ENCODE results near the gene FN3K. TPM values are rescaled to one million over a fixed set of nuclear protein-coding genes. Genes with fewer than 3 reads are reported as not detected.

FN3K gene
- total RNA-seq, 1 donor from 2014 or later, result 5.9 TPM

DNA sequence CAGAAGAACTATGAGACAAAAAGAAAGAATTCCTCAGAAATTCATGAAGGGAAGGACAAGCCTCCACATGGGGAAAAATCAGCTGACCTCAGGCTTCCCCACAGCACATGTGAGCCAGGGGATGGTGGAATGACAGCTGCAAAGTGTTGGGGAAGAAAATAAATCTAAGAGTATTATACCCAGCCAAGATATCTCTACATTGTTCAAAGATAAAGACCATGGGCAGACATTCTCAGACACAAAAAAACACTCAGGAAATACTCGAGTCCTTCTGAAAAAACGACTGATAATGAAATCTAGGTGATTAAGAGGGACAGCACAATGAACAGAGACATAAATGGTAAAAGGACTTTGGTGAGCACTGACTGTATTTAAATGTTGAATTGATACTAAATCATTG, 40.8 kb upstream of the FN3K start:
- no peaks in the 10 kb centered on the region for H3K9me3 ChIP-seq
- H3K27ac ChIP-seq, result no peak overlapping the region
- no peak overlapping the region for H3K4me3 ChIP-seq
- no peaks in the 10 kb centered on the region for H3K27me3 ChIP-seq
- H3K4me1 ChIP-seq, result peaks cover 21% of the 10 kb centered on the region
- intact Hi-C loops (cut with DNase I), result no loop called here
- no peak for TF ChIP-seq POLR2AphosphoS5 (IDR thresholded peaks at IDR 0.05; ENCODE audit: insufficient read depth in 1 of 2, low read depth in 1 of 2)
- TF ChIP-seq POLR2A (IDR thresholded peaks at IDR 0.05), result no peak
- TF ChIP-seq, protein P1, sequence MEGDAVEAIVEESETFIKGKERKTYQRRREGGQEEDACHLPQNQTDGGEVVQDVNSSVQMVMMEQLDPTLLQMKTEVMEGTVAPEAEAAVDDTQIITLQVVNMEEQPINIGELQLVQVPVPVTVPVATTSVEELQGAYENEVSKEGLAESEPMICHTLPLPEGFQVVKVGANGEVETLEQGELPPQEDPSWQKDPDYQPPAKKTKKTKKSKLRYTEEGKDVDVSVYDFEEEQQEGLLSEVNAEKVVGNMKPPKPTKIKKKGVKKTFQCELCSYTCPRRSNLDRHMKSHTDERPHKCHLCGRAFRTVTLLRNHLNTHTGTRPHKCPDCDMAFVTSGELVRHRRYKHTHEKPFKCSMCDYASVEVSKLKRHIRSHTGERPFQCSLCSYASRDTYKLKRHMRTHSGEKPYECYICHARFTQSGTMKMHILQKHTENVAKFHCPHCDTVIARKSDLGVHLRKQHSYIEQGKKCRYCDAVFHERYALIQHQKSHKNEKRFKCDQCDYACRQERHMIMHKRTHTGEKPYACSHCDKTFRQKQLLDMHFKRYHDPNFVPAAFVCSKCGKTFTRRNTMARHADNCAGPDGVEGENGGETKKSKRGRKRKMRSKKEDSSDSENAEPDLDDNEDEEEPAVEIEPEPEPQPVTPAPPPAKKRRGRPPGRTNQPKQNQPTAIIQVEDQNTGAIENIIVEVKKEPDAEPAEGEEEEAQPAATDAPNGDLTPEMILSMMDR (IDR thresholded peaks at IDR 0.05), result no peak
- DNase-seq (ENCODE audit: extremely low spot score in 2 of 2), result no peak
- H3K36me3 ChIP-seq, result no peaks in the 10 kb centered on the region

DNA sequence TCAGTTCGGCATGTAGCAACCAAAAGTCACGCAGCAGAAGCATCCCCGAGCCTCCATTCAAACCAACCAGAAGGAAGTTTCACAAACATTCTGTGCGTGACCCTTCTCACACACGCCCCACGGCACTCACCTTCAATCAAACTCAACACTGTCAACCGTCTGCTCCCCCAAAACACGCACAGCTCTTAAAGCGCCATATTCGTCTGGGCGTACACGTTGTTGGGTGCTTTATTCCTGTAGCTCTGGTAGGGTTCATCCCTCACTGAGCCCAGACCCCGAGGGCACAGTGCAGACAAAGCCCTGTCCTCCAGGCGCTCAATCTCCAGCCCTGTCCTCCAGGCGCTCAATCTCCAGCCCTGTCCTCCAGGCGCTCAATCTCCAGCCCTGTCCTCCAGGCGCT, 39.2 kb upstream of the FN3K start:
- peaks cover 22% of the 10 kb centered on the region for H3K4me1 ChIP-seq
- H3K4me3 ChIP-seq, result no peak overlapping the region
- TF ChIP-seq, protein P1 (IDR thresholded peaks at IDR 0.05), result no peak
- TF ChIP-seq POLR2A (IDR thresholded peaks at IDR 0.05) (no peak), POLR2AphosphoS5 (IDR thresholded peaks at IDR 0.05; ENCODE audit: insufficient read depth in 1 of 2, low read depth in 1 of 2) (no peak)
- intact Hi-C loops (cut with DNase I), result no loop called here
- H3K27ac ChIP-seq, result no peak overlapping the region
- no peak for DNase-seq (ENCODE audit: extremely low spot score in 2 of 2)
- no peaks in the 10 kb centered on the region for H3K27me3 ChIP-seq
- no peaks in the 10 kb centered on the region for H3K9me3 ChIP-seq
- no peaks in the 10 kb centered on the region for H3K36me3 ChIP-seq

- H3K27ac ChIP-seq, result no peak overlapping the region
- no peak for DNase-seq (ENCODE audit: extremely low spot score in 2 of 2)
- H3K27me3 ChIP-seq, result no peaks in the 10 kb centered on the region
- intact Hi-C loops (cut with DNase I), result no loop called here
- H3K4me3 ChIP-seq, result peak overlapping the region; percentile 81 to 86
- no peaks in the 10 kb centered on the region for H3K36me3 ChIP-seq
- H3K4me1 ChIP-seq, result peaks cover 23% of the 10 kb centered on the region
- H3K9me3 ChIP-seq, result no peaks in the 10 kb centered on the region
- TF ChIP-seq POLR2AphosphoS5 (IDR thresholded peaks at IDR 0.05; ENCODE audit: insufficient read depth in 1 of 2, low read depth in 1 of 2) (no peak), POLR2A (IDR thresholded peaks at IDR 0.05) (no peak)
- TF ChIP-seq, protein P1 (IDR thresholded peaks at IDR 0.05), result no peak
These were observed 38.3 kb upstream of the FN3K start for GRCh38 chr17:82696916-82697807.

- TF ChIP-seq POLR2AphosphoS5 (IDR thresholded peaks at IDR 0.05; ENCODE audit: insufficient read depth in 1 of 2, low read depth in 1 of 2) (no peak), POLR2A (IDR thresholded peaks at IDR 0.05) (no peak)
- TF ChIP-seq, protein P1 (IDR thresholded peaks at IDR 0.05), result no peak
- Histone ChIP-seq H3K27me3 (no peaks in the 10 kb centered on the region), H3K36me3 (no peaks in the 10 kb centered on the region), H3K27ac (peak overlapping the region; percentile 59), H3K9me3 (no peaks in the 10 kb centered on the region), H3K4me1 (peaks cover 29% of the 10 kb centered on the region), H3K4me3 (peak overlapping the region; percentile 81 to 86)
- no peak for DNase-seq (ENCODE audit: extremely low spot score in 2 of 2)
- intact Hi-C loops (cut with DNase I), result no loop called here
These were observed 37.7 kb upstream of the FN3K start for GRCh38 chr17:82697808-82698064.

All from vagina (tissue), 2 donors.